ENCODE measurements around the gene LMO7. TPM values are rescaled to one million over a fixed set of nuclear protein-coding genes. Genes with fewer than 3 reads are reported as not detected.

LMO7 gene
- total and polyA plus RNA-seq, 2 of the 4 experiments (the other 2 are of a cell fraction) = 266 to 367 TPM

DNA sequence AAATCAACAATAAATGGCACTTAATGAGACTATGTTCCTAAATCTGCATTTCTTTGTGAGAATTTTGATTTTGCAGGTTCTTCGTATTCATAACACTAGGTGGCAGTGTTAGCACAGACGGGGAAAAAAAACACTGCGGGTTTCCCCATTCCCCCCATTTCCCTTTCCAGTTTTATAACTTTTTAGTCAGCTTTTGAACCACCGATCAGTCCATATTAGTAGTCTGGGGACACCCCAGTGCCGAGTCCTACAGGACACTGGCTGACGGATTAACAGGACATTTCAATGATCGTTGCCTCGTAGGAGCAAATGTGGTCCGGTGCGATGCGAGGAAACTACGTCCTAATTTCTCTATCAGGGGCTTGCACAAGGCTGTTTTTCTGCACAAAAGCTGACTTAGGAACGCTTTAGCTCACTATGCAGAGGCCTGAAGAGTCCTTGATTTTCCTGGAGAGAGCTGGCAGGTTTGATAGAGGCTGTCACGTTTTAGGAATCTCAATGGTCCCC is 234.3 kb downstream of the LMO7 start:
- ATAC-seq (ENCODE audit: low read depth) = peak; percentile 5; the same call in 1 of the 2 replicates
- Histone ChIP-seq H3K4ac (ENCODE audit: low read depth, low read length) (no peak overlapping the region), H2AK9ac (replicated peaks; ENCODE audit: low read depth, low read length, poor library complexity) (no peak overlapping the region), H2BK5ac (ENCODE audit: low read depth, low read length, poor library complexity, severe bottlenecking) (no peak overlapping the region), H4K91ac (ENCODE audit: insufficient read depth, low read depth, low read length) (no peak overlapping the region), H2AK5ac (ENCODE audit: low read depth, low read length) (no peak overlapping the region), H2BK15ac (ENCODE audit: low read depth, low read length) (no peak overlapping the region), H3K27me3 (ENCODE audit: control insufficient read depth, insufficient read depth, low read length) (no peaks in the 10 kb centered on the region), H3K56ac (ENCODE audit: extremely low read depth, insufficient read depth, low read length) (no peak overlapping the region), H3K4me3 (ENCODE audit: insufficient read depth, low read depth, low read length) (peak overlapping the region; percentile 34; the same call in 1 of the 2 replicates), H3K4me2 (ENCODE audit: low read depth, low read length) (peak overlapping the region; percentile 46), H3K9ac (ENCODE audit: low read depth, low read length) (no peak overlapping the region), H3K4me1 (ENCODE audit: control insufficient read depth, insufficient read depth, low read length) (no peaks in the 10 kb centered on the region), H3K23ac (ENCODE audit: low read depth, low read length) (no peak overlapping the region), H4K8ac (ENCODE audit: low read depth in 2 of 2, low read length in 2 of 2) (peak overlapping the region in 1 of 2 experiments; percentile 10; a peak in 1 of 4 replicates), H4K5ac (ENCODE audit: low read depth, low read length) (peak overlapping the region; percentile 6; the same call in 1 of the 2 replicates), H3K9me1 (ENCODE audit: insufficient read depth, low read length) (no peaks in the 10 kb centered on the region), H2AFZ (replicated peaks; ENCODE audit: low read length, poor library complexity) (peak overlapping the region; percentile 7), H2BK120ac (ENCODE audit: low read depth, low read length) (no peak overlapping the region), H2BK20ac (ENCODE audit: low read depth, low read length) (no peak overlapping the region), H3K27ac (ENCODE audit: insufficient read depth, low read length) (peak overlapping the region; percentile 4; the same call in 1 of the 2 replicates), H3K18ac (ENCODE audit: low read depth, low read length) (no peak overlapping the region; the same call in 1 of the 2 replicates), H3K36me3 (ENCODE audit: control insufficient read depth, insufficient read depth, low read length) (no peaks in the 10 kb centered on the region), H4K20me1 (ENCODE audit: insufficient read depth, low read length) (no peaks in the 10 kb centered on the region), H3K79me1 (ENCODE audit: low read depth in 1 of 2, low read length in 2 of 2) (no peaks in the 10 kb centered on the region), H3K9me3 (ENCODE audit: control insufficient read depth, insufficient read depth, low read length) (no peaks in the 10 kb centered on the region), H3K14ac (replicated peaks; ENCODE audit: low read depth, low read length) (0 out of 2 replicates have a peak overlapping the region, but pooled peaks have one; percentile 14)
- 62% methylated on average over 10 of the region's 14 CpGs; no CpG with 5 or more reads in 1 of the 2 experiments for WGBS, 2 experiments (ENCODE audit: extremely low coverage in 2 of 2, insufficient read length in 1 of 2)
- dilution Hi-C loops (cut with HindIII; ENCODE audit: low sequenced_read_pairs, unreplicated experiment) (no loop called here), intact Hi-C loops (cut with micrococcal nuclease) (loop anchor here (1.0 to 10.0 kb wide), 4 partner anchors 603 to 1114 kb away; no protein-coding TSS in a partner anchor), in situ Hi-C loops (cut with MboI; ENCODE audit: low sequenced_read_pairs) (no loop called here)
- TF ChIP-seq RAD21 (IDR thresholded peaks at IDR 0.05; ENCODE audit: low read length) (peak; percentile 61), SMC3 (IDR thresholded peaks at IDR 0.05; ENCODE audit: low read depth, low read length) (peak; percentile 45; the same call in 1 of the 2 replicates), POLR2A (IDR thresholded peaks at IDR 0.05; ENCODE audit: low read depth, low read length) (peak; percentile 11; the same call in 1 of the 2 replicates), CHD1 (IDR thresholded peaks at IDR 0.05; ENCODE audit: low read depth, low read length) (peak; percentile 43; the same call in 1 of the 2 replicates), FOS (IDR thresholded peaks at IDR 0.05; ENCODE audit: low read depth, low read length) (no peak)
- TF ChIP-seq, protein P1, sequence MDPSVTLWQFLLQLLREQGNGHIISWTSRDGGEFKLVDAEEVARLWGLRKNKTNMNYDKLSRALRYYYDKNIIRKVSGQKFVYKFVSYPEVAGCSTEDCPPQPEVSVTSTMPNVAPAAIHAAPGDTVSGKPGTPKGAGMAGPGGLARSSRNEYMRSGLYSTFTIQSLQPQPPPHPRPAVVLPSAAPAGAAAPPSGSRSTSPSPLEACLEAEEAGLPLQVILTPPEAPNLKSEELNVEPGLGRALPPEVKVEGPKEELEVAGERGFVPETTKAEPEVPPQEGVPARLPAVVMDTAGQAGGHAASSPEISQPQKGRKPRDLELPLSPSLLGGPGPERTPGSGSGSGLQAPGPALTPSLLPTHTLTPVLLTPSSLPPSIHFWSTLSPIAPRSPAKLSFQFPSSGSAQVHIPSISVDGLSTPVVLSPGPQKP (IDR thresholded peaks at IDR 0.05; ENCODE audit: borderline replicate concordance, low read depth, low read length) = no peak
- TF ChIP-seq, protein P2, sequence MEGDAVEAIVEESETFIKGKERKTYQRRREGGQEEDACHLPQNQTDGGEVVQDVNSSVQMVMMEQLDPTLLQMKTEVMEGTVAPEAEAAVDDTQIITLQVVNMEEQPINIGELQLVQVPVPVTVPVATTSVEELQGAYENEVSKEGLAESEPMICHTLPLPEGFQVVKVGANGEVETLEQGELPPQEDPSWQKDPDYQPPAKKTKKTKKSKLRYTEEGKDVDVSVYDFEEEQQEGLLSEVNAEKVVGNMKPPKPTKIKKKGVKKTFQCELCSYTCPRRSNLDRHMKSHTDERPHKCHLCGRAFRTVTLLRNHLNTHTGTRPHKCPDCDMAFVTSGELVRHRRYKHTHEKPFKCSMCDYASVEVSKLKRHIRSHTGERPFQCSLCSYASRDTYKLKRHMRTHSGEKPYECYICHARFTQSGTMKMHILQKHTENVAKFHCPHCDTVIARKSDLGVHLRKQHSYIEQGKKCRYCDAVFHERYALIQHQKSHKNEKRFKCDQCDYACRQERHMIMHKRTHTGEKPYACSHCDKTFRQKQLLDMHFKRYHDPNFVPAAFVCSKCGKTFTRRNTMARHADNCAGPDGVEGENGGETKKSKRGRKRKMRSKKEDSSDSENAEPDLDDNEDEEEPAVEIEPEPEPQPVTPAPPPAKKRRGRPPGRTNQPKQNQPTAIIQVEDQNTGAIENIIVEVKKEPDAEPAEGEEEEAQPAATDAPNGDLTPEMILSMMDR (conservative IDR thresholded peaks at IDR 0.05; ENCODE audit: low read depth, low read length) = peak; percentile 68
- ChIA-PET CTCF (interaction anchor here (0.9 to 1.8 kb wide), 7 partner anchors 63 to 1033 kb away, joined by 3 to 9 read pairs (median 5); no protein-coding TSS in a partner anchor), POLR2A (ENCODE audit: unreplicated experiment) (no interaction called here)
- peak; percentile 20 for DNase-seq
- no TSS peak for BruUV-seq (replicated peaks)
